GM18526 (cell line): ENCODE results near the gene UBXN4.

Experiments
- POLR2A ChIP-seq: IDR thresholded peaks from 3 replicates; pipeline ENCODE4 v1.6.1; 2011; ENCODE audit not compliant: insufficient read length; ENCODE audit errors: extremely low read depth

Gene UBXN4

DNA sequence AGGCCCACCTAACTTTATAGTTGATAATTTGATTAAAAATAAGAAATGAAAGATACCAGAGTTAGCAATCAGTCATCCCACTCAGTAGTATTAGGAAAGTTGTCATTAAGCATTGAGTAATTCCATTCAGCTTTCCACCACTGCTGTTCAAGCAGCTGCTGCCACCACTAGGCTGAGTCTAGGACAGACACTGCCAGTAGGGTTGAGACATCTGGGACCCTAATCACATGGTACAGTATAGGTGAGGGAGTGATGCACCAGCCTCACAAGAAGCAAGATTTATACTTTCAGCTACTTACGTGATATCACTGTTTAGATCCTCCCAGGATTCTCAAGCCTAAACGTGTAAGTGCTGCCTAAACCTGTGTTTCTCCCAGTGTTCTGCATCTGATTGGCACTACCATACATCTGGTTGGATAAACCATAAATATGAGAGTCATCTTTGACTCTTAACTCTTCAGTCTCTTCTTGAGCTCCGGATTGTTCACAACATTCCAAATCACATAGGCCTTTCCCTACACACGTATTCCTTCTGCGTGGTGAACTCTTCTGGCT is 3.2 kb downstream of the UBXN4 start:
- TF ChIP-seq POLR2A = no peak

DNA sequence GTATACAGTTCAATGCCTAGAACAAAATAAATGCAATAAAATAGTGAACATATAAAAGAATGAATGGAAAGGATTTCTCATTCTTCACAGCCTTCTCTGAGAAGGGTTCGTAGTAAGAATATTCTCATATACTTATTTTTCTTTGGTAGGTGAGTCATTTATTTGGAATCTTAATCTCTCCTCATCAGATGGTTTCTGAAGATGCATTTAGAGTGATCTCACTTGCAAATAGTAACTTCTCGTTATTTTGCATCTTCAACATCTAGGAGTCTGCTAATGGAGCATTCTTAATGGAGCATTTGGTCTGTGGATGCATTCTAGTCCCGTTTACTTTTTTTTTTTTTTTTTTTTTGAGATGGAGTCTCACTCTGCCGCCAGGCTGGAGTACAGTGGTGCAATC is 3.9 kb downstream of the UBXN4 start:
- no peak for TF ChIP-seq POLR2A

DNA sequence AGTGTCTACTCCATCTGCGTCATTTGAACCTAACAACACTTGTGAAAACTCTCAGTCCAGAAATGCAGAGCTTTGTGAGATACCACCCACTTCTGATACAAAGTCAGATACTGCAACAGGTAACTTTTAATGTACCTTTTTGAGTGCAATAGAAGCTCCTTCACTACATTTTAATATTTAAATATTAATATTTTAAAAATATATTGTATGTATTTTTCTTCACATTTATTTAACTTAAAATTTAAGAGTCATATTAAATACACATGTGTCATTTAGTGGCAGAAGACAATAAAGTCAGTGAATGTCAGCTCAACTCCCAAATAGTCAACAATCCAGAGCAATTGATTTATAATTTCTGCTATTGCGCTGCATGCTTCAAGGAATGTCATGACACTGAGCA is 13.9 kb downstream of the UBXN4 start:
- no peak for TF ChIP-seq POLR2A

DNA sequence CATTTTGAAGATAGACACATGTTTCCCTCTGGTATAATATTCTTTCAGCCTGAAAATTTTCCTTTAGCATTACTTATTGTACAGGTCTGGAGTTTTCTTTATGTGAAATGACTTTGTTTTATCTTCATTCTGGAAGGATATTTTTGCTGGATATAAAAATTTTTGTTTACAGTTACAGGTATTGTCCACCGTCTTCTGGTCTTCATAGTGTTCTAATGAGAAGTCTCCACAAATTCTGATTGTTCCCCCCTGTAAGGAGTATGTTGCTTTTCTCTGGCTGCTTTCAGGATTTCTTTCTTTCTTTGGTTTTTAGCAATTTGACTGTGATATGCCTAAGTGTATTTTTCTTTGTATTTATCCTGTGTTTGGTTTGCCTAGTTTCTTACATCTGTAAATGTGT is 15.0 kb downstream of the UBXN4 start:
- no peak for TF ChIP-seq POLR2A

DNA sequence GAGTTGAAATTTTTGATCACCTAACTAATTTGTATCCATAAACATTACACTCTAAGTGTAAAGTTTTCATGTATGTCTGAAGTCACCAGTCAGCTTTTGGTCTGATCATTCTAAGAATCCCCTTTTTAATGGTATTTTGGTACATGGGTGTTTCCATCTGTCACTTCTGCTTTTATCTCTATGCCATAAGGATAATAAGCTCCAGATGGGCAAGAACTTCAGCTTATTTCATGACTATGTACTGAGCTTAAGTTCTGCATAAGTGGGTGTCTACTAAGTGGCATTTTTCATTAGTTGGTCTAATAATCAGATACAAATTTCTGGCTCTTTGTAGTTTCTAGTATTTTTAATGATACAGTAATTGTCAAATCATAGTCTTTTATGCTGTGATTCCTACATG is 20.4 kb downstream of the UBXN4 start:
- no peak for TF ChIP-seq POLR2A

DNA sequence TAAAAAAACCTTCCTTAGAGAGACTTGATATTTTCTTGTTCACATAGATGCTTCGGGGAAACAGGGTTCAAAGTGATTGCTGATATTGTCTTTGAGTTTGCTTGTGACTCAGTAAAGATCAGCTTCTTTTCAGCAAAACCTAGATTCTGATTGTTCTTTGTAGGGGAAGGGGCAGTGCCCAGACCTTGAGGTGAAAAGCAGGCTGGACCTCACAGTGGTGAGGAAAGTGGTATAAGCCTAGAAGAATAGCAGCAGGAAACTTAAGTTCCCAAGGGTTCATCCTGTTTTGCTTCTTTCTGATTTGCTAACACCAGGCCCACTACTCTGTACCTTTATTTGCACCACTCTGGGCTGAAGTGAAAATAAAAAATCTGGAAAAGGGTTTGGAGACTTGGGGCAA is 20.9 kb downstream of the UBXN4 start:
- TF ChIP-seq POLR2A = no peak

DNA sequence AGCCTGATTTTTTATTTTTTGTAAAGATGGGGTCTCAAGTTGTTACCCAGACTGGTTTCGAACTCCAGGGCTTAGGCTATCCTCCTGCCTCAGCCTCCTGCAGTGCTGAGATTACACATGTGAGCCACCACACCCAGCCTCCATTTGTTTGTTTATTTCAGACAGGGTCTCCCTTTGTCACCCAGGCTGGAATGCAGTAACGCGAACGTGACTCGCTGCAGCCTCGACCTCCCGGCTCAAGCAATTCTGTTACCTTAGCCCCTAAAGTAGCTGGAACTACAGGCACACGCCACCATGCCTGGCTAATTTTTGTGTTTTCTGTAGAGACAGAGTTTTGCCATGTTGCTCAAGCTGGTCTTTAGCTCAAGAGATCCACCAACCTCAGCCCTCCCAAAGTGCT is 27.2 kb downstream of the UBXN4 start:
- no peak for TF ChIP-seq POLR2A

DNA sequence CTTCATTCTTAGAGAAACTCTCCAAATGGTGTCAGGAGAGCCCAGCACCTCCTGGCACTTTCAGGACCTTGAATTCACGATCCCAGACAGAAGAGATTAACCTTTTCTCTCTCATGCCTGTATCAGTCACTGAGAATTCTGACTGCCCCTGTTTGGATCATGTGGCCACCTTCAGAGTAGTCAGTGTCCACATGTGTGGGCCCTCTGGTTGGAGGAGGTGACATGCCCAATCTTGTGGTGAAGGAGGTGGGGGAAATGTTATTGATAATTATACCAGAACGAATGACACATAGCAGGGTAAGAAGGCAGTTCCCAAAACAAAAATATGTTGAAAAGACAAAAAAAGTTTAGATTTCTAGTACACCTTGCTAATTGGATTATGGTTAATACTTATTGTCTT is 31.7 kb downstream of the UBXN4 start:
- TF ChIP-seq POLR2A = no peak

DNA sequence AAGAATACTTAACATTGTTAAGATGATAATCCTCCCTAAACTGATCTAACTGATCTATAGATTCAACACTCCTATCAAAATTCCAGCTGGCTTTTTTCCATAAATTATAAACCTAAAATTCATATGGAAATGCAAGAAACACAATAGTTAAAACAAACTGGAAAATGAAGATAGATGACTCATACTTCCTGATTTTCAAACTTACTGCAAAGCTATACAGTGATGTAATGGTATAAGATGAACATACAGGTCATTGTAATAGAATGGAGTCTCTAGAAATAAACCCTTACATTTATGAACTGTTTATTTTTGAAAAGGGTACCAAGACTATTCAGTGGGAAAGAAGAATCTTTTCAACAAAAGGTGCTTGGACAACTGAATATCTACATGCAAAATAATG is 32.3 kb downstream of the UBXN4 start:
- TF ChIP-seq POLR2A = no peak

DNA sequence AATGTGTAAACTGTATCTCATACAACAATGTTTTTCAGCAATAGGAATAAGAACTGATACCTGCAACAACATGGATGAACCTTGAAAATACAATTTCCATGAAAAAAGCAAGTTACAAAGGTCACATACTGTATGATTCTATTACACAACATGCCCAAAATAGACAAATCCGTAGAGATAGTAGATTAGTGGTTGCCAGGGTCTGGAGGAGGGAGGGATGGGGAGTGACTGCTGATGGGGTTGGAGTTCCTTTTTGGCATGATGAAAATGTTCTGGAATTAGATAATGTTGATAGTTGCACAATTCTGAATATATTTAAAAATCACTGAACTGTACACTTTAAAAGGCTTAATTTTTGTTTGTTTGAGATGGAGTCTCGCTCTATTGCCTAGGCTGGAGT is 33.8 kb downstream of the UBXN4 start:
- TF ChIP-seq POLR2A = no peak

DNA sequence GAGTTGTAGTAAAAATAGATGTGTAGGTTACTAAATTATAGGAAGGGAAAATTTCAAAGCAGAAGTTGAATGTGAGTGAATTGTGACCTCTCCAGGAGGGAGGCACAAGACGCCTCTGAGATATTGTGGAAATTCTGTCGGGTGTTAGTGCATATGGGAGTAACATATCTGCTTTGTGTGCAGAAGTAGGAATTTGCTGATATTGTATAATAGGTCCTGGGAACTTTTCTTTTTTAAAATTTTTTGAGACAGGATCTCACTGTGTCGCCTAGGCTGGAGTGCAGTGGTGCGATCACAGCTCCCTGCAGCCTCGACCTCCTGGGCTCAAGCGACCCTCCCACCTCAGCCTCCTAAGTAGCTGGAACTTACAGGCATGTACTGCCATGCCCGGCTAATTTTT is 34.7 kb downstream of the UBXN4 start:
- no peak for TF ChIP-seq POLR2A

DNA sequence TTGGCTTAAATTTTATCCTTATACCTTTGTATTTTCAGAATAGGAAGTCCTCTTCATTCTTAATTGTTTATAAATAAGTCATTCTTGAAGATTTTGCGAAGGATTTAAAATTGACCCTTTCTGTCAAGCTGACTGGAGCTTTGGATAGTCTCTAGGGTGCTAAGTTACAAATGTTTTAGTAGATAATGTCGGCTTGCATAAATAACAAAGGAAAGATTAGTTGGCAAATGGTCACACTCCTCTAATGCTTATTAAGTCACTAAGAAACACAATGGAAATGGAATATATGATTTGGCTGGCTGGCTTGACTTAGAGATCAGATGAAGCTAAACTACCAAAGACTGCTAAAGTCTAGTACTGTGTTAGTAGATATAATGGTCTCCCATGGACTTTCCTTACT is 40.6 kb downstream of the UBXN4 start:
- no peak for TF ChIP-seq POLR2A

DNA sequence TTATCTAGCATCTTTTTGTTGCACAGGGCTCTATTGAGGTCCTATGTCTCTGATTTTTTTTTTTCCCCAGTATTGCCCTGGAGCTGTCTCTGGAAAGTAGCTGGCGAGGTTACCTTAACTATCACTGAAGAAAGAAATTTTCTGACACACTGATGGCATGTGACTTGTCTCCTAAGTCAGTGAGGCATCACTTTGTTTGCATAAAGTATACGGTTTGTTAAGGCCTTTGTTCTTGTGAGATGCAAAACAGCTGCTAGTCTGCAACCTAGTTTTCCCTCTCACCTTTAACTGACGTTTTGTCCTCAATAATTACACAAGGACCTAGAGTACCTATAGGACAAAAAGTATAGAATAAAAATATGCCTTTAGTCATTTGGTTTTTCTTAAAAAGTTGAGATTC is 41.8 kb downstream of the UBXN4 start:
- no peak for TF ChIP-seq POLR2A

DNA sequence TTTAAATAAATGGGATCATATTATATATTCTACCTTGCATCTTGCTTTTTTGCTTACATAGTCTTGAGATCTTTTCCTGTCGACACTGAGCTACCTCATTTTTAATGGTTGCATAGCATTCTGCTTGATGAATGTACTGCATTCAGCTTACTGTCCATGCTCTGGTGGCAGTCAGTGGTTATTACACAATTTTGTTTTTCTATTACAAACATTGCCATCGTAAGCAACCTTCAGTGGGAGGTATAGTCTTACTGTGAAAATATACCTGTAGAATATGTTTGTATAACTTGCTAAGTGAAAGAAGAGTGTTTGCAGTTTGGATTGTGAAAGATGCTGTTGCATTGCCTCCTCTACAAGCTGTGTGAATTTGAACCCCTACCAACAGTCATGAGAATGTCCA is 43.4 kb downstream of the UBXN4 start:
- no peak for TF ChIP-seq POLR2A

DNA sequence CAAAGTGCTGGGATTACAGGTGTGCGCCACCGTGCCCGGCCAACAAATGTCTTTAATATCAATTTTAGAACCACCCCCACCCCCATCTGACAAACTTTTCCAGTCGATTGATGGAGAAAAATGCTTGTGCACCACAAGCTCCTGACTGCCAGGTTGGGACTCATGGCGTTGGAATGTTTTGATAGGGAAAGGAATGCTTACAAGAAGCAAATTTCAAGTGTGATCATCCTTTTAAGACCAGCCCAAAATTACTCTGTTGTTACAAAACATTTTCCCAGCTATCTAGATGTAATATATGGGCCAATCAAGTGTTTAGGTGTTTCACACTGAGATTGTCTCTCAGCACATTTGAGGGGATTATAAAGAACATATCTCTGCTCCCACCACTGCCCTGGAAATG is 45.2 kb downstream of the UBXN4 start:
- no peak for TF ChIP-seq POLR2A

DNA sequence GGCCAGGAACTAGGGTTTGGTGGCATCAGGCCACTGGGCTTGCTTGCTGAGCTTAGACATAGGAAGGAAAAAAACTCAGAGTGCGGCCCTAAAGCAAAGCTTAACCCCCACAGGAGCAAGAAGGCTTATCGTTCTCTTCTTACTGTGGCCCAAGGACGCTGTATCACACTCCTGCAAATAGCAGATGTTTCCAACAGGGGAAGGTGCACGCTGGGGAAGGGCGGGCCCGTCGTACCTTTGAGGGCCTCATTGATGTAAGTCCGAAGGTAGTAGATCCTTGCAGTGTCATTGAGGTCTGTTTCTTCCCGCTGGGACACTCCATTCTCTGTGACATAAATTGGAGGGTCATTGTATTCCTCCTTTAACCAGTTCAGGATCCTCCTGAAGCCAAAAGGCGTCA is 48.8 kb downstream of the UBXN4 start:
- TF ChIP-seq POLR2A = no peak

DNA sequence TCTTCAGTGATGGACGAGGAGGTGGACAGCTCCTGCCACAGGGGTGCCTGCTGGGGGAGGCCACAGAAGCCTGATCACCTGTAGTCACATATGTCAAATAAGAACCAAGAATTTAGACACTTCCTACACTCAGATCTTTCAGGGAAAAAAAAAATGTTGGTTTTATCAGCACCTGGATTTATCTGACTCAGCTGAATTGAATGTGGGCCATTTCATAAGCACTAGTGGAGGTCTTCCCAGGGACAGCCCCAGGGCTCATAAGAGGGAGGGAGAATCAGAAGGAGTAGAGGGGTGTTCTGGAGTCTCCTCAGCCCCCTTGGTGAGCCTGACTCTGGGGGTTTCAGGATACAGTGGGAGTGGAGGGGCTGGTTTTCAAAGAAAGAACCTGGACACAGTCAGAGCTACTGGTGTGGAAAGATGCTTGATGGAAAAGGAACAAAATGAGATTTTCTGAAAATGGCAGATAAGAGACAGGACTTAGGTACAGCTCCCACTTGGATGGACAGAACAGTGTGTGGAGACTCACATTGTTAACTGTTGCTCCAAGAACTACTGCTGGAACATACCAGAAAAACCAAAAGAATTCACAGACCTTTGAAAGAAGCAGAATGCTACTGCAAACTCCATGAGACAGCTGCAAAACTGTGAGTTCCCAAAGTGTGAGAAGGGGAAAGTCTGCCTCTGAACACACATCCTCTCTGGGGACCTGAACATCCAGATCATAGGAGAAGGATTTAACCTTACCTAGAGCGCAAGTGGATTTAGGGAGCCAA is 49.9 kb downstream of the UBXN4 start:
- no peak for TF ChIP-seq POLR2A
